Measurements from ENCODE around the gene CTNNA2.

- TF ChIP-seq, protein P1, sequence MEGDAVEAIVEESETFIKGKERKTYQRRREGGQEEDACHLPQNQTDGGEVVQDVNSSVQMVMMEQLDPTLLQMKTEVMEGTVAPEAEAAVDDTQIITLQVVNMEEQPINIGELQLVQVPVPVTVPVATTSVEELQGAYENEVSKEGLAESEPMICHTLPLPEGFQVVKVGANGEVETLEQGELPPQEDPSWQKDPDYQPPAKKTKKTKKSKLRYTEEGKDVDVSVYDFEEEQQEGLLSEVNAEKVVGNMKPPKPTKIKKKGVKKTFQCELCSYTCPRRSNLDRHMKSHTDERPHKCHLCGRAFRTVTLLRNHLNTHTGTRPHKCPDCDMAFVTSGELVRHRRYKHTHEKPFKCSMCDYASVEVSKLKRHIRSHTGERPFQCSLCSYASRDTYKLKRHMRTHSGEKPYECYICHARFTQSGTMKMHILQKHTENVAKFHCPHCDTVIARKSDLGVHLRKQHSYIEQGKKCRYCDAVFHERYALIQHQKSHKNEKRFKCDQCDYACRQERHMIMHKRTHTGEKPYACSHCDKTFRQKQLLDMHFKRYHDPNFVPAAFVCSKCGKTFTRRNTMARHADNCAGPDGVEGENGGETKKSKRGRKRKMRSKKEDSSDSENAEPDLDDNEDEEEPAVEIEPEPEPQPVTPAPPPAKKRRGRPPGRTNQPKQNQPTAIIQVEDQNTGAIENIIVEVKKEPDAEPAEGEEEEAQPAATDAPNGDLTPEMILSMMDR (IDR thresholded peaks at IDR 0.05): no peak
- TF ChIP-seq EZH2 (IDR thresholded peaks at IDR 0.05): no peak
- no peak for TF ChIP-seq EZH2phosphoT487 (IDR thresholded peaks at IDR 0.05)
These were observed 388.3 kb downstream of the CTNNA2 start for GRCh38 chr2:79901161-79901560.

Data from neural progenitor cell (in vitro differentiated cells).